ENCODE measurements around the gene PPRC1.
A peak's percentile ranks its signal among the peaks of the same experiment; 100 is the strongest.
"Not testable (repeated sequence)": the region's sequence is repeated elsewhere in the genome, so short reads cannot be mapped to it uniquely, and the experiment has no call there.

The PPRC1 gene

DNA sequence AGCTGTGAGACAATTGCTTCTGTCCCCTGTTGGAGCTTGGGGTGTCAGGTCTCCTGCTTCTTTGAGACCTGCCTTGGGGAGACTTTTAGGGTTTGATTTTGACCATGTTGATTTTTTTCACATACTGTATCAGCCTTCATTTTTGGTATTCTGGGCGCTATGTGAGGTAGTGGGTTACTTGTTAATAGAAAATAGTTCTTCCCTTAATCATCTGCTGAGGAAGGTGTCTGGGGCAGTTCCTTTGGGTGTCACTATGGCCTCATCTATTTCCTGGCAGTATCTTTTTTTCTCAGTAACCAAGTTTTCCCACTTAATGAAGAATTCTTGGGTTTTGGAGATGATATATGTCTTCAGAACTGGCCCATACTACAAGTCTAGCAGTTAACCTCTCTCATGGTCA lies 14.7 kb downstream of the PPRC1 start:
- DNase-seq: no peak

DNA sequence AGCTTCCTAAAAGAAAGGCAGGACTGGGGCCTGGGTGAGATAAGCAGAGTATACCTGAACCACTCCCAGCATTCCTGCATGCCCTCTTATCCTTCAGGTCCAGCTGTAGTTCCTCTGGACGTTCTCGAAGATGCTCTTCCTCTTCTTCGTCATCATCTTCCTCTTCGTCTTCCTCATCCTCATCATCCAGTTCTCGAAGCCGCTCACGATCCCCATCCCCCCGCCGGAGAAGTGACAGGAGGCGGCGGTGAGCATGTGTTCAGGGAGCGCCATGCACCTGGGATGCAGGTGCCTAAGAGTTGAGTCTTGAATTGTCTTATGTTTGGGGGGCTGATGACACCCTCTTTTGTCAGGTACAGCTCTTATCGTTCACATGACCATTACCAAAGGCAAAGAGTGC lies 15.4 kb downstream of the PPRC1 start:
- no peak for DNase-seq

DNA sequence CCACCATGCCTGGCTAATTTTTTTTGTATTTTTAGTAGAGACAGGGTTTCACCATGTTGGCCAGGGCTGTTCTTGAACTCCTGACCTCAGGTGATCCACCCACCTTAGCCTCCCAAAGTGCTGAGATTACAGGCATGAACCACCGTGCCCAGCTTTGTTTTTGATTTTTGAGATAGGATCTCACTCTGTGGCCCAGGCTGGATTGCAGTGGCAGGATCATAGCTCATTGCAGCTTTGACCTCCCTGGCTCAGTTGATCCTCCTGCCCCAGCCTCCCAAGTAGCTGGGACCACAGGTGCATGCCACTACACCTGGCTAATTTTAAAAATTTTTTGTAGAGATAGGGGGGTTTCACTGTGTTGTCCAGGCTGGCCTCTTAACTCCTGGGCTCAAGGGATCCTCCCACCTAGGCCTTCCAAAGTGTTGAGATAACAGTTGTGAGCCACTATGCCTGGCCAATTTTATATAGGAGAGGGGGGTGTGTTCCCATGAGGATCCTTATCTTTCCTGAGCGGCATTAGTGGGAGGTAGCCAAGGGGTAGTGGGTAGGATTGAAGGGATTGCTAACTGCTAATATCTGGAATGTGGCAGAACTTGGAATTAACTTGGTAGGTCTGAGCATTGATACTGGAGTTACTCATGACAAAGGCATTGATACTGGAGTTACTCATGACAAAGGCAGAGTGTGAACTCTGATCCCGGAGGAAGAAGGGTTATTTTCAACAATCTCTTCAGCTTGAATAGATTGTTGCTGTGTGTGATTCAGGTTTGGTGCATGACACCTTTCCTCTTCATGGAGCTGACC lies 18.3 kb downstream of the PPRC1 start:
- DNase-seq: no peak

DNA sequence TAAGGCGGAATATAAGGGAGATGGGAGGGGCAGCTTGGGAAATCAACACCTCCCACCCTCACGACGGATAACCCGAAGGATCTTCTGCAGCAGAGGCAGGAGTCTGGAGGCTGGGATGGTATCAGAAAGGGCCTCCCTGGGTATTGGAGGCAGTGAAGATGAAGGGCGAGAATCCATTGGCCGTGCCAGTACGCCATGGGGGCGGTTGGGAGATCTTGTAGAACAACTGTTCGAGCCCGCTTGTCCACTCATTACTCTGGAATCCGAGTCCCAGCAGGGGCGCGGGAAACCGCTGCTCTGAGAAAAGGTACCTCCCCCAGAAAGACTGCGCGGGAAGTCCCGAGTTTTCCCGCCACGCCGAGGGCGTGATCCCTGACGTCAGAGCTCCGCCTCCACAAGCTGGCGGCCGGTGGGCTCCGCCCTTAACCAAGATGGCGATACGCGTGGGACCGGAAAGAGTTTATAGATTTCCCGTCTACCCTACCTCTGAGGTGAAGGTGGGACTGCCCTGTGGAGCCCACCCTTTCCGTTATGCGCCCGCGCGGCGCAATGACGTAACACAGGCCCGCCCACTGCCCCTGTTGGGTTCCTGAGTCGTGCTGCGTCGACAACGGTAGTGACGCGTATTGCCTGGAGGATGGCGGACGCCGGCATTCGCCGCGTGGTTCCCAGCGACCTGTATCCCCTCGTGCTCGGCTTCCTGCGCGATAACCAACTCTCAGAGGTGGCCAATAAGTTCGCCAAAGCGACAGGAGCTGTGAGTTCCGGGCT lies 19.1 kb downstream of the PPRC1 start, which contains the start of gene NOLC1:
Gene NOLC1, plus strand, starts transcription at position 616 of the 771 bp plus-strand sequence. Its CDS starts 22 bp downstream, at position 638.
- DNase-seq: peak; percentile 99

DNA sequence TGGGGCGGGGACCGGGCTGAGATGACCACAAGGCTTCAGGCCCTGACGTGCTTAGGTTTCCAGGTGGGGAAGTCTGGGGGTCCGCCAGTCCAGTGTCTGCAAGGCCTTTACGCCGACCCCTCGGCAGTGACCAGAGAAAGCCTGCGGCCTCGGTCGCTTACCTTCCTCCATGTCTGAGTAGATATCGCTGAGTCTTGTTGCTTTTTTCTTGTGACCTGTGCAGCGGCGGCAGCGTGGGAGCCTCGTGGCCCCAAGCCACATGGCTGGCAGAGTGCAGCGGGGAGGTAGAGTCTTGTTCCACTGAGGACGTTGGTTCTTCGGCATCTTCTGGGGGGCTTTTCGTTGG lies 19.7 kb downstream of the PPRC1 start:
- peak; percentile 48 for DNase-seq

DNA sequence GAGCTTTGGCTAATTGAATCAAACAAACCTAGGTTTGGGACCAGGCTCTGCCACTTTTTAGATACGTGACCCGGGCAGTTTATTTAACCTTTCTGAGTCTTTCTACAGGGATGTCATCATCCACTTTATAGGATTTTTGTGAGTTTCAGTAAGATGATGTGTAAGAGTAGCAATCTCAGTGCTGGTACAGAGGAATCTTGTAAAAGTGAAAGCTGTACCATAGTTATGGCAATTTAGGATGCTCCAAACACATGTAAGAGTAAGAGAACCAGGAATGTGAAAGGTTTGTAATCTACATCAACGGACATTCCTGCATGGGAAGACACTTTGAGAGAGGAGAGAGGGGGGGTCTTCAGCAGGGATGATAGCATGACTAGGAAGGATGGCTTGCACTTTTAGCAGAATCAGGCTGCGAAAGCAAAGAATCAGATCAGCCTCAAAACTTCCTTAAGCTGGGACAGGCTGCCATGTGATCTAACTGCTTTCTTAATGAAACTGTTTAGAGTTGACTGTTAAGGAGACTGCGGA lies 20.3 kb downstream of the PPRC1 start:
- no peak for DNase-seq

DNA sequence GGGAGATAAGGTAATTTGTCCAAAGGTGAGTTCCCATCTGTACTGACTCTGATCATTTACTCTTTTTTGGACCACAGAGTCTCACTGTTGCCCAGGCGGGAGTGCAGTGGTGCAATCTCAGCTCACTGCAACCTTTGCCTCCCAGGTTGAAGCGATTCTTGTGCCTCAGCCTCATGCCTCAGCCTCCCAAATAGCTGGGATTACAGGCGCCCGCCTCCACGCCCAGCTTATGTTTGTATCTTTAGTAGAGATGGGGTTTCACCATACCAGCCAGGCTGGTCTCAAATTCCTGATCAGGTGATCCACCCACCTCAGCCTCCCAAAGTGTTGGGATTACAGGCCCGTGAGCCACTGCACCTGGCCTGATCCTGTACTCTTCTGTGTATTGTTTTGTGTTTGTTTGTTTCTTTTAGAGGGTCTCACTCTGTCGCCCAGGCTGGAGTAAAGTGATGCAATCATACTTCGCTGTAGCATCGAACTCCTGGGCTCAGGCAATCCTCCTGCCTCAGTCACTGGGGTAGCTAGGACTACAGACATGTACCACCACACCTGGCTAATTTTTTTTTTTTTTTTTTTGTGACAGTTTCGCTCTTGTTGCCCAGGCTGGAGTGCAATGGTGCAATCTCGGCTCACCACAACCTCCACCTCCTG lies 21.8 kb downstream of the PPRC1 start:
- no peak for DNase-seq

DNA sequence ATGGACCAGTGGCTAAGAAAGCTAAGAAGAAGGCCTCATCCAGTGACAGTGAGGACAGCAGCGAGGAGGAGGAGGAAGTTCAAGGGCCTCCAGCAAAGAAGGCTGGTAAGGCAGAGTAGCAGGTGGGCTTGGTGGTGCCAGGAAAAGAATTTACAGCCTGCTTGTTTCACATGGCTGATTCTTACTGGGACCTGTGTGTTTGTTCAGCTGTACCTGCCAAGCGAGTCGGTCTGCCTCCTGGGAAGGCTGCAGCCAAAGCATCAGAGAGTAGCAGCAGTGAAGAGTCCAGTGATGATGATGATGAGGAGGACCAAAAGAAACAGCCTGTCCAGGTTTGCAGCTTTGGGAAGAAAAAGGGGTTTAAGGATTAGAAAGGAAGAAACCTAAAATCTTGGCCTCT lies 24.4 kb downstream of the PPRC1 start:
- no peak for DNase-seq

DNA sequence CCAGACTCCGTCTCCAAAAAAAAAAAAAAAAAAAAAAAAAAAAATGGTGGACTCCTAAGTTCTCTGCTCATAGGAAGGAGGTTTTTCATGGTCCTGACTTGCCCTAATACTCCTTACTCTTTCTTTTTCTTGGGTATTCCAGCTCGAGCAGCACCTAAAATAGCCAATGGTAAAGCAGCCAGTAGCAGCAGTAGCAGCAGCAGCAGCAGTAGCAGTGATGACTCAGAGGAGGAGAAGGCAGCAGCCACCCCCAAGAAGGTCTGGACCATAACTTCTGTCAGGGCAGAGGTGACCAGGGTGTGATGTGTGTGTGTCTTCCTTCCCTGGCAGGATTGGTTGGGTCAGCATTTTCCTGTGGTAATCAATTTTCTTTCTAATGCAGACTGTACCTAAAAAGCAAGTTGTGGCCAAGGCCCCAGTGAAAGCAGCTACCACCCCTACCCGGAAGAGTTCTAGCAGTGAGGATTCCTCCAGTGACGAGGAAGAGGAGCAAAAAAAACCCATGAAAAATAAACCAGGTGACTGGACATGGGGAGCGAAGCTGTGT lies 26.3 kb downstream of the PPRC1 start:
- no peak for DNase-seq

DNA sequence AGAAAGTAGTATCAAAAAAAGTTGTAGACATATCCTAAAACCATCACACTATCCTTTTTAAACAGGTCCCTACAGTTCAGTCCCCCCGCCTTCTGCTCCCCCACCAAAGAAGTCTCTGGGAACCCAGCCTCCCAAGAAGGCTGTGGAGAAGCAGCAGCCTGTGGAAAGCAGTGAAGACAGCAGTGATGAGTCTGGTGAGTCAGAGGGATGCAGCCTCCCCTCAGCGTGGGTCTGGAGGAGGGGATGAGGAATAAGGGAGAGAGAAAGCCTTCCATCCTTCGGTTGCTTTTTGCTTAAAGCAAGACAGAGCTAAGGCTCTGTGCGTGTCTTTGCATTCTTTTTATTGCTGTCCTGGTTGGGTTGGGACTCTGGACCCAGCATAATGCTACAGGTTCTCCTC lies 27.0 kb downstream of the PPRC1 start:
- no peak for DNase-seq

DNA sequence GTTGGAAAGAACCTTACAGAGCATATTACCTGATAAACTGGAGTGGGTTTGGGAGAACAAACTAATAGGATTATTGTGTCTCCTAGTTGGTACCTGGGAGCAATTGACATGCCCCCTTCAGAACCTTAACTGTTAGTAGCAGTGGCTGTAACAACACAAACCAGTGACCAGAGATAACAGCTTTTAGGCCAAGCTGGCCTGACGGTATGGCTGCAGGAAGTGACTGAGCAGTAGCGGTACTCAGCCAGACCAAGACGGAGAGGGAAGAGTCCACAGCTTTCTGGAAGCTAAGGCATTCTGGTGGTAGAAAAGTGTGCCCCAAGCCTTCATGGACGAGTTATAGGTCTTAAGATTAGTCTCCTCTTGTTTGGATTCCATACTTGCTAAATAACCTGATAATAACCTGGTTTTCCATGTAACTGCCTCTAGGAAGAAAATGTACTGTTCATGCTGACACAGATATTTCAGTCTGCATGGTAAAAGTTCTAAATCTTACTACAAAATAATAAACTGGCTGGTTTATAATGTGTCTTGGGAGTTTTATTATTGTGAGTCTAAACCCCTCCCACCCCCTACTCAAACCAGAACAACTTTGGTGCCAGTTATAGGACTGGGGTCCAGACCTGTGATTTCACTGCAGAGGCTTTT lies 30.6 kb downstream of the PPRC1 start:
- DNase-seq: no peak

DNA sequence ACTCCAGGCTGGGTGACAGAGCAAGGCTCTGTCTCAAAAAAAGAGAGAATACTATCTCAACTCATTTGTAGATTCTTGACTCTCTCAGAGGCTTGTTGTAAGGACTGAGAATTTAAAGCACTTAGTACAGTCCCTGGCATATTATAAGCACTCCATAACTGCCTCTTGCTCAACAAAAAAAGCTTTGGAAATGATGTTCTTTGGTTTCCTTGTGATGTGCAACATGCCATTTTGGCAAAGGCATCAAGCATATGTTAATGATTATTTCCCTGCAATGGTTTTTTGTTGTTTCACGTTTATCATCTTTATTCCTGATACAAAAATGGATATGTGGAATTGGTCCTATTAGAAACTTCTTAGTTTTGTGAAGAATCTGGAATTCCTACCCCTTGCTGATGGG lies 35.0 kb downstream of the PPRC1 start:
- no peak for DNase-seq

DNA sequence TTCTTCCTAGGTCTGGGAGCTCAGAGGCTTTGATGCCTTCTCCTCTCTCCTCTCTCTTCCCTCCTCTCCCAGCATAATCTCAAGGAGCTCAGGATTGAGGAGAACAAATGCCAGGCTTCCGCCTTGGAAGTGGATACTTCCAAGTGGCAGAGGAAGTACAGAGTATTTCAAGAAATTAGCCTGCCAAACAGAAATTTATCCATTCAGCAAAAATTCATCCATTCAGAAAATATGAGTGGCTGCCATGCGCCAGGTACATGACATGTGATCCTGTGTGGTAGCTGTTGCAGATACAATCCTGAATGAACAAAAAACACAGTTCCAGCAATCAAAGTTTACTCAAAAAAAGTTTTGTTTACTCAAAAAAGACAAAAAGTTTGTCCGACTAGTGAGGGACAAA lies 37.8 kb downstream of the PPRC1 start:
- no peak for DNase-seq

DNA sequence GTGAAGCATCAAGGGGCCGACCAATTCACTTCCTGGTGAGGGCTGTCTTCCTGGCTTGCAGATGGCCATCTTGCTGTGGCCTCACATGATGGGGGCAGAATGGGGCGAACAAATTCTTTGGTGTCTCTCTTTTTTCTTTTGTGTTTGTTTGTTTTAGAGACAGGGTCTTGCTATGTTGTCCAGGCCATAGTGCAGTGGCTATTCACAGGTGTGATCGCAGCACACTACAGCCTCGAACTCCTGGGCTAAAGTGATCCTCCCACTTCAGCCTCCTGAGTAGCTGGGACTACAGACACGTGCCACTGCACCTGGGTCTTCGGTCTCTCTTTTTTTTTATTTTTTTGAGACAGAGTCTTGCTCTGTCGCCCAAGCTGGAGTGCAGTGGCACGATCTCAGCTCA lies 39.4 kb downstream of the PPRC1 start:
- no peak for DNase-seq

DNA sequence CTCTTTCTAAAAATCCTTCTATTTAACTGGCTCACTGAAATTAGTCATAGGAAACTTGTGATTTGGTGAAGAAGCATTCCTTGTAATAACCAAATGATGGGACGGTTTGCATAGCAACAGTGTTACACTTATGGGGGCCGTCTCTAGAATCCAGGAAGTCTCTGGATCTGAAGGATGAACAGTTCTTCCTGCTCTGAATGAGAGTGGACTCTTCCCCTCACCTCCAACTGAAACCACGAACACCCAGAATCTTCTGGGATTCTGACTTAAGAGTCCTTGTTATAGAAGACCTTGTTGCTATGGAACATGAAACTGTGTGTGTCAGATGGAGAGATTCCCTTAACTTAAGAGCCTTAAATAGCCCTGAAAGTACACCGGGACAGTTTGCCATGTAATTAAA lies 42.6 kb downstream of the PPRC1 start:
- DNase-seq: no peak

DNA sequence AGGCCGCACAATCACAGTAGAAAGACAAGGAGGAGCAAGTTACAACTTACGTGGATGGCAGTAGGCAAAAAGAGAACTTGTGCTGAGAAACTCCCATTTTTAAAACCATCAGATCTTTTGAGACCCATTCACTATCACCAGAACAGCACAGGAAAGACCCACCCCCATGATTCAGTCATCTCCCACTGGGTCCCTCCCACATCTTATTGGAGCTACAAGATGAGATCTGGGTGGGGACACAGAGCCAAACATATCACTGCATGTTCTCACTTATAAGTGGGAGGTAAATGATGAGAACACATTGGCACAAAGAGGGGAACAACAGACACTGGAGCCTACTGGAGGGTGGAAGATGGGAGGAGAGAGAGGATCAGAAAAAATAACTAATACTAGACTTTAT lies 51.8 kb downstream of the PPRC1 start:
- no peak for DNase-seq

DNA sequence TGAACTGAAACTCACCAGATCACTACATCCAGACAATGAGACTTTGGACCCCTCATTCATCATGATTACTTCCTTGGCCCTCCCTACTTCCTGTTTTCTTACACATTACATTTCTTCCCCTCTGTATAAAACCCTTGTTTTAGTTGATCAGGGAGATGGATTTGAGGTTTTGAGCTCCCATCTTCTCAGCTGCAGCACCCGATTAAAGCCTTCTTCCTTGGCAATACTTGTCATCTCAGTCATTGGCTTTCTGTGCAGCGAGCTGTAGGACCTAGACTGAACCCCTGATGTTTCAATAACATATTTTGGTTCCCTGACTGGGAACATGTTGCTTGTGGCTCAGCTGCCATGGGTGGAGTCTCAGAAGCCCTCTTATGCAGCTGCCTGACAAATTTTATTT lies 52.4 kb downstream of the PPRC1 start:
- DNase-seq: no peak

DNA sequence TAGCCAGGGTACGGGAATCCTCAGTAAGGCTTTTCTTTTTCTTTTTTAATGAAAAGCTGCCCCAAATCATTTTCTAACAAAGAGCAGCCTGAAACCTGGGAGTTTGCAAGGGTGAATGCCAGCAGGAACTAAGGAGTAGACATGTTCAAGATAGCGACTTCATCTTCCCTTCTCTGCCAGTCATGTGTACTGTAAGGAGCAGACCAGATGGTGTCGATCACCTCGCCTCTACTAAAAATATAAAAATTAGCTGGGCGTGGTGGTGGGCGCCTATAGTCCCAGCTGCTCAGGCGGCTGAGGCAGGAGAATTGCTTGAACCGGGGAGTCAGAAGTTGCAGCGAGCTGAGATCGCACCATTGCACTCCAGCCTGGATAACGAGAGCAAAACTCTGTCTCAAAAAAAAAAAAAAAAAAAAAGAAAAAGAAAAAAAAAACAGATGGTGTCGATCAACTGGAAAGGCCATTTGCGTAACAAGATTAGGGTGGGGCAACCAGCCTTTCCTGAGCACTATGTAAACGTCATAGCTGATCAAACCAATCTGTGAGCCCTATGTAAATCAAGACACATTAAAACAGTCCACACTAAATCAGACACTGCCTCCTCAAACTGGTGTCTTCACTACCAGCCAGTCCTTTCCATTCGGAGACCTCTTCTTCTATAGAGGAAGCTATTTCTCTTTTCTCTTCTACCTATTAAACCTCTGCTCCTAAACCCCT lies 53.1 kb downstream of the PPRC1 start:
- no peak for DNase-seq

DNA sequence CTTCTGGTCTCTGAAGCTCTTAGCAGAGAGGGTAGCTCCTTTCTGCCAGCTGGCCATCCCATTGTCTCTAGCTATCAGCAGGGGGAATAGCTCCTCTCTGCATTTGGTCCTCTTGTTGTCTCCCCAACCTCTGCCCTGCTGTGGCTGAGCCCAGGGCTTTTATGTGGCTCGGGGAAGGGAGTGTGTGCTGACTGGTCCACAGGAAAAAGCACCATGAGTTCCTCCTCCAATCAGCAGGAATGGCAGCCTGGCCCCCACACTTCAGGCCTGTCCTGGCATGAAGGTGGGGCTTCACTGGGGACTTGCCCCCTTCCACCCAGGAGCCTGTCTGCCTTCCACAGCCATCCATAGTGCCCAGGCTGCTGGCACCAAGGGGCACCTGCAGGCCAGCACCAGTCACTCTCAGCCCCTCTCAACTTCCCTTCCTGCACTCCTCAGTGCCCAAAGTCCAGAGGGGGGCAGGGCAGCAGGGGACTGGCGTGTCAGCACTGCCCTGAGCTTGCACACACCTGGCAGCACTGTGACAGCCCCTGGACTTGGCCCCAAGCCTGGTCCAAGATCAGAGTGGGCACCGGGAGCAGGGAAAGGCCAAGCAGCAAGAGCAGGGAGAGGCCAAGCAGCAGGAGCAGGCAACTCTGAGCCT lies 55.6 kb downstream of the PPRC1 start:
- DNase-seq: no peak

DNA sequence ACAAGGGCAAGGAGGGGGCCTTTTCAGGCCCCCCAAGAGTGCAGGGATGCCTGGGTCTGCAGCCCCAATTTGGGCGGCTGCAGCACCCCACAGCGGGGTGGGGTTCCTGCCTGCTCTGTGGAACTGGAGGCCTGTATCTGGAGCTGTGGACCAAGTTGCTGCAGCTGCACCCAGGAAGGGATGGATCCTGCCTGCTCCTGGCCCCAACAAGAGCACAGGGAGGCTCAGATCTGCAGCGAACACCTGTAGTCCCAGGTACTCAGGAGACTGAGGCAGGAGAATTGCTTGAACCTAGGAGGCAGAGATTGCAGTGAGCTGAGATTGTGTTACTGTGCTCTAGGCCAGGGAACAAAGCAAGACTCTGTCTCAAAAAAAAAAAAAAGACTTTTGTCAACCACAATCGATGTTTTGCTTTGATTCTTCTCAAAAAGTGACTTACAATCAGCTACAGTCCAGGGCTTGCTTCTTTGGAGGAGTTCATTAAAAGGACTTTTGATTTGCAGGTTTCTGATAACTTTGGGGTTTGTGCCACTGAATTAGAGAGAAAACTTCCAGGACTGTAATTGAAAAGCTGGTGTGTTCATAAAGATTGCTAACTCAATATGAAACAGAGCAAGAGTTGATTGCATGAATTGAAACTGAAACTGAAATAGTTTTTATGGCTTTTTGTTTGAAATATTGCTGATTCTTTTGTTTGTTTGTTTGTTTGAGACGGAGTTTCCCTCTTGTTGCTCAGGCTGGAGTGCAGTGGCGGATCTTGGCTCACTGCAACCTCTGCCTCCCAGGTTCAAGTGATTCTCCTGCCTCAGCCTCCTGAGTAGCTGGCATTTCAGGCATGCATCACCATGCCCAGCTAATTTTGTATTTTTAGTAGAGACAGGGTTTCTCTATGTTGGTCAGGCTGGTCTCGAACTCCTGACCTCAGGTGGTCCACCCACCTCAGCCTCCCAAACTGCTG lies 56.4 kb downstream of the PPRC1 start:
- DNase-seq: not testable (repeated sequence)
